HCT116 (cell line): Measurements from ENCODE around the gene CYP1A2. TPM values are rescaled to one million over a fixed set of nuclear protein-coding genes. Genes with fewer than 3 reads are reported as not detected.
A peak's percentile ranks its signal among the peaks of the same experiment; 100 is the strongest.

Source experiments
- ATAC-seq: fragments of 200-7000 bp; cut with Tn5 transposase; 2 replicates; pipeline ENCODE4 v1.9.1; 2020; ENCODE audit warnings: mild to moderate bottlenecking, moderate library complexity
- BruUV-seq: library from RNA; stranded (reverse); fragments of 400-500 nt; replicated peaks from 2 replicates; lab custom pipeline; 2021; lab: Mats Ljungman, UMichigan
- CTCF ChIA-PET: fragments of 300-600 bp; sonication (Branson Sonifier 250); formaldehyde crosslinking; loops from one replicate; lab custom pipeline; 2021; ENCODE audit warnings: antibody characterized with exemption; lab: Charles Lee
- POLR2A ChIA-PET: fragments of 300-600, 350-600 bp; sonication (Branson Sonifier 250); formaldehyde crosslinking; loops from one replicate; lab custom pipeline; 2021; ENCODE audit warnings: antibody characterized with exemption; lab: Charles Lee
- RAD21 ChIA-PET, 2 experiments: fragments of 300-600 bp; sonication (Branson Sonifier 250); formaldehyde crosslinking; loops; one replicate each; lab custom pipeline; 2023; ENCODE audit warnings: low total read pairs in 2 of 2; ENCODE audit not compliant: uncharacterized antibody in 2 of 2, unreplicated experiment in 2 of 2, low non-redundant PET in 1 of 2; lab: Charles Lee
- DNase-seq: peaks from one replicate; pipeline ENCODE4 v3.0.0-alpha.2; 2010; ENCODE audit warnings: low read depth, low spot score
- H2AFZ ChIP-seq: fragments of 200-600 bp; shearing (Covaris generic), sonication (generic); 2 replicates; pipeline ENCODE4 v1.6.1; 2017; ENCODE audit warnings: low read depth, mixed run types, mixed read lengths, antibody characterized with exemption, low read length; ENCODE audit not compliant: poor library complexity, severe bottlenecking
- H3K27ac ChIP-seq: 2 replicates; pipeline ENCODE4 v1.5.1; 2012; ENCODE audit warnings: low read depth, low read length
- H3K27me3 ChIP-seq: fragments of 200-600 bp; sonication (generic); 2 replicates; pipeline ENCODE4 v1.6.1; 2016; ENCODE audit warnings: mixed run types, low read length, mixed read lengths; ENCODE audit not compliant: insufficient read depth
- H3K36me3 ChIP-seq, 2 experiments: fragments of 200-500 bp in 1 of 2; fragments of 200-600 bp in 1 of 2; sonication (Bioruptor generic) in 1 of 2; sonication (generic) in 1 of 2; 2 replicates each; pipeline versions ENCODE4 v1.5.1 to v1.6.1; 2014 to 2016; ENCODE audit warnings: low read length in 2 of 2, inconsistent platforms in 1 of 2, mixed read lengths in 1 of 2, mixed run types in 1 of 2; ENCODE audit not compliant: insufficient read depth in 2 of 2, control insufficient read depth in 1 of 2
- H3K4me1 ChIP-seq, 2 experiments: fragments of 200-600 bp in 1 of 2; sonication (generic) in 1 of 2; 2 replicates each; pipeline versions ENCODE4 v1.5.1 to v1.6.1; 2012 to 2017; ENCODE audit warnings: low read length in 2 of 2, inconsistent platforms in 1 of 2, mild to moderate bottlenecking in 1 of 2, mixed read lengths in 1 of 2, mixed run types in 1 of 2, moderate library complexity in 1 of 2; ENCODE audit not compliant: insufficient read depth in 2 of 2, control insufficient read depth in 1 of 2
- H3K4me2 ChIP-seq: fragments of 200-600 bp; sonication (generic); 2 replicates; pipeline ENCODE4 v1.6.1; 2017; ENCODE audit warnings: mixed run types, low read length, mixed read lengths
- H3K4me3 ChIP-seq, 2 experiments: fragments of 200-600 bp in 1 of 2; sonication (generic) in 1 of 2; replicated peaks in 1 of 2; 2 replicates each; pipeline ENCODE4 v1.5.1; 2011 to 2016; ENCODE audit warnings: low read length in 2 of 2, control low read depth in 1 of 2, low read depth in 1 of 2, mild to moderate bottlenecking in 1 of 2, mixed read lengths in 1 of 2, mixed run types in 1 of 2
- H3K79me2 ChIP-seq: fragments of 200-600 bp; sonication (generic); 2 replicates; pipeline ENCODE4 v1.6.1; 2017; ENCODE audit warnings: mild to moderate bottlenecking, mixed run types, low read length, moderate library complexity, mixed read lengths; ENCODE audit not compliant: insufficient read depth
- H3K9ac ChIP-seq: fragments of 200-600 bp; sonication (generic); 2 replicates; pipeline ENCODE4 v1.6.1; 2016; ENCODE audit warnings: low read length, mixed read lengths
- H3K9me2 ChIP-seq: fragments of 200-600 bp; sonication (generic), shearing (Covaris generic); 2 replicates; pipeline ENCODE4 v1.6.1; 2017; ENCODE audit warnings: mixed run types, mild to moderate bottlenecking, moderate library complexity; ENCODE audit not compliant: insufficient read depth
- H3K9me3 ChIP-seq, 2 experiments: fragments of 200-500 bp in 1 of 2; fragments of 200-600 bp in 1 of 2; sonication (Bioruptor generic) in 1 of 2; sonication (generic) in 1 of 2; 2 replicates each; pipeline ENCODE4 v1.6.1; 2014 to 2017; ENCODE audit warnings: low read length in 2 of 2, mixed read lengths in 2 of 2, inconsistent platforms in 1 of 2, low read depth in 1 of 2, mild to moderate bottlenecking in 1 of 2, mixed run types in 1 of 2, moderate library complexity in 1 of 2; ENCODE audit not compliant: control insufficient read depth in 1 of 2, insufficient read depth in 1 of 2
- H4K20me1 ChIP-seq: fragments of 200-600 bp; sonication (generic), shearing (Covaris generic); 2 replicates; pipeline ENCODE4 v1.6.1; 2017; ENCODE audit warnings: mixed run types, mild to moderate bottlenecking, moderate library complexity; ENCODE audit not compliant: insufficient read depth
- CEBPB ChIP-seq: IDR thresholded peaks from 2 replicates; pipeline ENCODE4 v1.6.1; 2012; ENCODE audit warnings: low read depth
- CTCF ChIP-seq, 3 experiments: fragments of 200-600 bp in 1 of 3; sonication (generic) in 1 of 3; IDR thresholded peaks in 2 of 3; conservative IDR thresholded peaks in 1 of 3; 2 replicates each; pipeline ENCODE4 v1.5.1; 2012 to 2017; ENCODE audit warnings: low read depth in 2 of 3, low read length in 2 of 3, antibody characterized with exemption in 1 of 3, borderline replicate concordance in 1 of 3, control low read depth in 1 of 3, mild to moderate bottlenecking in 1 of 3, mixed read lengths in 1 of 3, mixed run types in 1 of 3, moderate library complexity in 1 of 3; ENCODE audit not compliant: insufficient read depth in 1 of 3
- EGR1 ChIP-seq: IDR thresholded peaks from 2 replicates; pipeline ENCODE4 v1.6.1; 2012; ENCODE audit warnings: low read depth
- ELF1 ChIP-seq: IDR thresholded peaks from 2 replicates; pipeline ENCODE4 v1.6.1; 2012; ENCODE audit warnings: low read depth, borderline replicate concordance
- EZH2phosphoT487 ChIP-seq: fragments of 200-600 bp; IDR thresholded peaks from 2 replicates; pipeline ENCODE4 v1.6.1; 2018; ENCODE audit warnings: antibody characterized with exemption, borderline replicate concordance
- MAX ChIP-seq: IDR thresholded peaks from 2 replicates; pipeline ENCODE4 v1.6.1; 2012
- POLR2A ChIP-seq: IDR thresholded peaks from 2 replicates; pipeline ENCODE4 v1.7.0; 2011; ENCODE audit warnings: borderline replicate concordance; ENCODE audit not compliant: insufficient read depth, insufficient read length; ENCODE audit errors: extremely low read depth
- POLR2AphosphoS5 ChIP-seq: IDR thresholded peaks from 2 replicates; pipeline ENCODE4 v1.6.1; 2011; ENCODE audit warnings: mild to moderate bottlenecking, low read depth, low read length, moderate library complexity
- RAD21 ChIP-seq: IDR thresholded peaks from 2 replicates; pipeline ENCODE4 v1.6.1; 2012; ENCODE audit warnings: low read depth, mild to moderate bottlenecking
- REST ChIP-seq: IDR thresholded peaks from 2 replicates; pipeline ENCODE4 v1.6.1; 2012; ENCODE audit warnings: low read depth
- SIN3A ChIP-seq: IDR thresholded peaks from 2 replicates; pipeline ENCODE4 v1.6.1; 2012; ENCODE audit warnings: low read depth
- SRF ChIP-seq: IDR thresholded peaks from 2 replicates; pipeline ENCODE4 v1.6.1; 2012; ENCODE audit warnings: low read depth
- TCF7L2 ChIP-seq: IDR thresholded peaks from 2 replicates; pipeline ENCODE4 v1.7.0; 2011; ENCODE audit warnings: borderline replicate concordance, inconsistent platforms; ENCODE audit not compliant: insufficient read depth, insufficient read length; ENCODE audit errors: extremely low read depth
- ZNF274 ChIP-seq: fragments of 200-500 bp; sonication (Bioruptor generic); IDR thresholded peaks from 2 replicates; pipeline ENCODE4 v1.6.1; 2014; ENCODE audit warnings: mild to moderate bottlenecking, low read depth, low read length, inconsistent platforms
- intact Hi-C: fragments of 100-400 bp; cut with micrococcal nuclease; formaldehyde crosslinking; loops from 2 replicates; pipeline ENCODE4 v1.10.0; 2022
- total RNA-seq: library from RNA; stranded (reverse); gene quantifications from one replicate; pipeline ENCODE4 v1.2.1, GENCODE V29; 2021; ENCODE audit not compliant: unreplicated experiment
- TF ChIP-seq, protein P1 (sequence below): IDR thresholded peaks from 2 replicates; pipeline ENCODE4 v1.6.1; 2012

CYP1A2 gene
- total RNA-seq, 1 experiment from 2014 or later, result not detected

DNA sequence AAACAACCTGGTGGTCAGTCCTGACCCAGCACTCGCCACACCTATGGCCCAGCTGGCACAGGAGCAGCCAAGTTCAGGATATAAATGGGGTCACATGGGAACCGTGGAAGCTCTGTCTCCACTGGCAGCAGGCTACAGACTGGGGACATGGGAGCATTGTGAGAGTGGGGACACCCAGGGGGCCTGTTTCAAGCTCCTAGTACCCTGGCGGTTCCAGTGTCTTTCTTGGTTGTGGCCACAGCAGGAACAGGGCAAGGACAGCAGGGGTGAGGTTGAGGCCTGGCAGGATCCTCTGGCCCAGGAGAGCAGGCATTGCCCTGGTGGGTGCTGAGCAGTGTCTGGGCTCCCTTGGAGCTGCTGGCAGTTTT, 35.1 kb downstream of the CYP1A2 start:
- BruUV-seq, result no TSS peak
- Histone ChIP-seq H3K9me2 (no peaks in the 10 kb centered on the region), H3K4me1 (peaks cover 19 to 41% of the 10 kb centered on the region in 2 experiments), H3K4me3 (peak overlapping the region; percentile 92 to 93), H3K36me3 (peaks cover 0 to 5% of the 10 kb centered on the region in 2 experiments; a peak in 2 of 4 replicates), H4K20me1 (no peaks in the 10 kb centered on the region; the same call in 1 of the 2 replicates), H3K27ac (peak overlapping the region; percentile 92), H2AFZ (no peak overlapping the region), H3K79me2 (peaks cover 62% of the 10 kb centered on the region), H3K4me2 (peak overlapping the region; percentile 95), H3K27me3 (no peaks in the 10 kb centered on the region), H3K9me3 (no peaks in the 10 kb centered on the region), H3K9ac (peak overlapping the region; percentile 87)
- CTCF ChIA-PET, result interaction anchor here (1.4 to 3.0 kb wide), 3 partner anchors 59 to 166 kb away, joined by 3 to 8 read pairs (median 4); no protein-coding TSS in a partner anchor
- intact Hi-C loops, result loop anchor here (10.0 kb wide), 1 partner anchor 421 kb away; the partner anchor contains the start of gene C15orf39
- POLR2A ChIA-PET, result no interaction called here
- ATAC-seq (no peak; the same call in 1 of the 2 replicates), DNase-seq (no peak)
- RAD21 ChIA-PET, result interaction anchor here in 1 of 2 experiments (1.3 kb wide), 1 partner anchor 118 kb away, joined by 3 read pairs; no protein-coding TSS in a partner anchor
- TF ChIP-seq, protein P1, sequence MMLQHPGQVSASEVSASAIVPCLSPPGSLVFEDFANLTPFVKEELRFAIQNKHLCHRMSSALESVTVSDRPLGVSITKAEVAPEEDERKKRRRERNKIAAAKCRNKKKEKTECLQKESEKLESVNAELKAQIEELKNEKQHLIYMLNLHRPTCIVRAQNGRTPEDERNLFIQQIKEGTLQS, result no peak
- TF ChIP-seq REST (no peak), EGR1 (no peak), POLR2A (no peak), EZH2phosphoT487 (no peak), TCF7L2 (no peak), CEBPB (no peak), SRF (no peak), ZNF274 (no peak), ELF1 (no peak), CTCF (IDR thresholded peaks at IDR 0.05 in 2 of 3, conservative IDR thresholded peaks at IDR 0.05 in 1 of 3; ENCODE audit: borderline replicate concordance in 1 of 3, insufficient read depth in 1 of 3, low read depth in 2 of 3, low read length in 2 of 3) (no peak), RAD21 (no peak), MAX (no peak), SIN3A (no peak), POLR2AphosphoS5 (no peak)
